Measurements from ENCODE around the gene ITCH.

GRCh38 chr20:34560614-34561013 is 197.5 kb downstream of the ITCH start:
- TF ChIP-seq CTCF (conservative IDR thresholded peaks at IDR 0.05 in 1 of 2, IDR thresholded peaks at IDR 0.05 in 1 of 2; ENCODE audit: extremely low read depth in 1 of 2, insufficient read depth in 1 of 2, low read depth in 1 of 2, low read length in 2 of 2) (no peak), EZH2 (IDR thresholded peaks at IDR 0.05; ENCODE audit: borderline replicate concordance, low read length) (no peak)
